ENCODE measurements around the gene ENTPD2. TPM values are rescaled to one million over a fixed set of nuclear protein-coding genes. Genes with fewer than 3 reads are reported as not detected.

ENTPD2 gene
- total RNA-seq, 1 experiment from 2014 or later, result 8.3 TPM

GRCh38 chr9:137053944-137054931 lies at the start of gene ENTPD2 (continued):
- no peak for TF ChIP-seq OVOL2 (CRISPR knock-in tag; IDR thresholded peaks at IDR 0.05; ENCODE audit: borderline replicate concordance)
- TF ChIP-seq TP53 (CRISPR knock-in tag; IDR thresholded peaks at IDR 0.05), result no peak

DNA sequence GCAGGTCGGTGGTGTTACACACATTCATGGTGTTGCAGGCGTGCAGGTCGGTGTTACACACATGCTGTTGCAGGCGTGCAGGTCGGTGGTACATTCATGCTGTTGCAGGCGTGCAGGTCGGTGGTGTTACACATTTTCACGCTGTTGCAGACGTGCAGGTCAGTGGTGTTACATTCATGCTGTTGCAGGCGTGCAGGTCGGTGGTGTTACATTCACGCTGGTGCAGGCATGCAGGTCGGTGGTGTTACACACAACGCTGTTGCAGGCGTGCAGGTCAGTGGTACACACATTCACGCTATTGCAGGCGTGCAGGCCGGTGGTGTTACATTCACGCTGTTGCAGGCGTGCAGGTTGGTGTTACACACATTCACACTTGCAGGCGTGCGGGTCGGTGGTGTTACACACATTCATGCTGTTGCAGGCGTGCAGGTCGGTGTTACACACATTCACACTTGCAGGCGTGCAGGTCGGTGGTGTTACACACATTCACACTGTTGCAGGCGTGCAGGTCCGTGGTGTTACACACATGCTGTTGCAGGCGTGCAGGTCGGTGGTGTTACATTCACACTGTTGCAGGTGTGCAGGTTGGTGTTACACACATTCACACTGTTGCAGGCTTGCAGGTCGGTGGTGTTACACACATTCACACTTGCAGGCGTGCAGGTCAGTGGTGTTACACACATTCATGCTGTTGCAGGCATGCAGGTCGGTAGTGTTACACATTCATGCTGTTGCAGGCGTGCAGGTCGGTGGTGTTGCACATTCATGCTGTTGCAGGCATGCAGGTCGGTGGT lies 49.5 kb upstream of the ENTPD2 start:
- DNase-seq (ENCODE audit: low spot score) (no peak), ATAC-seq (no peak)
- peaks cover 17% of the 10 kb centered on the region for H3K36me3 Mint-ChIP-seq
- H3K4me3 Mint-ChIP-seq, result no peak overlapping the region
- TF ChIP-seq, protein P1, sequence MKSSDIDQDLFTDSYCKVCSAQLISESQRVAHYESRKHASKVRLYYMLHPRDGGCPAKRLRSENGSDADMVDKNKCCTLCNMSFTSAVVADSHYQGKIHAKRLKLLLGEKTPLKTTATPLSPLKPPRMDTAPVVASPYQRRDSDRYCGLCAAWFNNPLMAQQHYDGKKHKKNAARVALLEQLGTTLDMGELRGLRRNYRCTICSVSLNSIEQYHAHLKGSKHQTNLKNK (CRISPR knock-in tag; IDR thresholded peaks at IDR 0.05), result no peak
- no peak for TF ChIP-seq ZNF671 (CRISPR knock-in tag; IDR thresholded peaks at IDR 0.05)
- no peak for TF ChIP-seq RORB (CRISPR knock-in tag; IDR thresholded peaks at IDR 0.05)
- no peak for TF ChIP-seq ESRRA (CRISPR knock-in tag; IDR thresholded peaks at IDR 0.05; ENCODE audit: borderline replicate concordance)
- TF ChIP-seq TP53 (CRISPR knock-in tag; IDR thresholded peaks at IDR 0.05), result no peak
- TF ChIP-seq NR3C1 (CRISPR knock-in tag; conservative IDR thresholded peaks at IDR 0.05; ENCODE audit: low read depth), result no peak
- no peak for TF ChIP-seq ELF4 (CRISPR knock-in tag; IDR thresholded peaks at IDR 0.05; ENCODE audit: low read depth)
- TF ChIP-seq STAT6 (CRISPR knock-in tag; conservative IDR thresholded peaks at IDR 0.05; ENCODE audit: low read depth), result no peak
- TF ChIP-seq, protein P2, sequence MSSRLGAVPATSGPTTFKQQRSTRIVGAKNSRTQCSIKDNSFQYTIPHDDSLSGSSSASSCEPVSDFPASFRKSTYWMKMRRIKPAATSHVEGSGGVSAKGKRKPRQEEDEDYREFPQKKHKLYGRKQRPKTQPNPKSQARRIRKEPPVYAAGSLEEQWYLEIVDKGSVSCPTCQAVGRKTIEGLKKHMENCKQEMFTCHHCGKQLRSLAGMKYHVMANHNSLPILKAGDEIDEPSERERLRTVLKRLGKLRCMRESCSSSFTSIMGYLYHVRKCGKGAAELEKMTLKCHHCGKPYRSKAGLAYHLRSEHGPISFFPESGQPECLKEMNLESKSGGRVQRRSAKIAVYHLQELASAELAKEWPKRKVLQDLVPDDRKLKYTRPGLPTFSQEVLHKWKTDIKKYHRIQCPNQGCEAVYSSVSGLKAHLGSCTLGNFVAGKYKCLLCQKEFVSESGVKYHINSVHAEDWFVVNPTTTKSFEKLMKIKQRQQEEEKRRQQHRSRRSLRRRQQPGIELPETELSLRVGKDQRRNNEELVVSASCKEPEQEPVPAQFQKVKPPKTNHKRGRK (CRISPR knock-in tag; IDR thresholded peaks at IDR 0.05; ENCODE audit: borderline replicate concordance), result no peak
- no peak for TF ChIP-seq NFYB (CRISPR knock-in tag; conservative IDR thresholded peaks at IDR 0.05; ENCODE audit: low read depth)
- TF ChIP-seq USF1 (CRISPR knock-in tag; IDR thresholded peaks at IDR 0.05), result no peak
- TF ChIP-seq MXD4 (CRISPR knock-in tag; IDR thresholded peaks at IDR 0.05; ENCODE audit: borderline replicate concordance), result no peak
- TF ChIP-seq, protein P3, sequence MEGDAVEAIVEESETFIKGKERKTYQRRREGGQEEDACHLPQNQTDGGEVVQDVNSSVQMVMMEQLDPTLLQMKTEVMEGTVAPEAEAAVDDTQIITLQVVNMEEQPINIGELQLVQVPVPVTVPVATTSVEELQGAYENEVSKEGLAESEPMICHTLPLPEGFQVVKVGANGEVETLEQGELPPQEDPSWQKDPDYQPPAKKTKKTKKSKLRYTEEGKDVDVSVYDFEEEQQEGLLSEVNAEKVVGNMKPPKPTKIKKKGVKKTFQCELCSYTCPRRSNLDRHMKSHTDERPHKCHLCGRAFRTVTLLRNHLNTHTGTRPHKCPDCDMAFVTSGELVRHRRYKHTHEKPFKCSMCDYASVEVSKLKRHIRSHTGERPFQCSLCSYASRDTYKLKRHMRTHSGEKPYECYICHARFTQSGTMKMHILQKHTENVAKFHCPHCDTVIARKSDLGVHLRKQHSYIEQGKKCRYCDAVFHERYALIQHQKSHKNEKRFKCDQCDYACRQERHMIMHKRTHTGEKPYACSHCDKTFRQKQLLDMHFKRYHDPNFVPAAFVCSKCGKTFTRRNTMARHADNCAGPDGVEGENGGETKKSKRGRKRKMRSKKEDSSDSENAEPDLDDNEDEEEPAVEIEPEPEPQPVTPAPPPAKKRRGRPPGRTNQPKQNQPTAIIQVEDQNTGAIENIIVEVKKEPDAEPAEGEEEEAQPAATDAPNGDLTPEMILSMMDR (IDR thresholded peaks at IDR 0.05), result no peak
- no peaks in the 10 kb centered on the region for H3K4me1 Mint-ChIP-seq
- POLR2A ChIA-PET, result no interaction called here
- H3K27me3 Mint-ChIP-seq (ENCODE audit: low read depth), result no peaks in the 10 kb centered on the region
- no peak overlapping the region for H3K27ac Mint-ChIP-seq
- CTCF ChIA-PET, result no interaction called here
- no peaks in the 10 kb centered on the region for H3K9me3 Mint-ChIP-seq
